Measurements from ENCODE around the gene THPO.

THPO gene

GRCh38 chr3:184377882-184378445, at the start of gene THPO:
Gene THPO (minus strand): TSS chr3:184378207. CDS start chr3:184376259, 1,948 bp downstream.
- no peak for DNase-seq (ENCODE audit: low read depth)

- DNase-seq (ENCODE audit: low read depth) = no peak
These were observed 48.7 kb upstream of the THPO start for GRCh38 chr3:184426691-184427141.

- DNase-seq (ENCODE audit: low read depth) = no peak
These were observed 45.6 kb upstream of the THPO start for GRCh38 chr3:184423561-184423960.

- no peak for DNase-seq (ENCODE audit: low read depth)
These were observed 41.2 kb upstream of the THPO start for GRCh38 chr3:184419171-184419570.

GRCh38 chr3:184417619-184418327, 39.8 kb upstream of the THPO start:
- DNase-seq (ENCODE audit: low read depth) = peak; percentile 14

GRCh38 chr3:184415203-184415490, 37.1 kb upstream of the THPO start:
- no peak for DNase-seq (ENCODE audit: low read depth)

- no peak for DNase-seq (ENCODE audit: low read depth)
These were observed 36.6 kb upstream of the THPO start for GRCh38 chr3:184414418-184415202.

GRCh38 chr3:184409946-184410500, 32.0 kb upstream of the THPO start:
- no peak for DNase-seq (ENCODE audit: low read depth)

GRCh38 chr3:184409331-184409926, 31.4 kb upstream of the THPO start:
- DNase-seq (ENCODE audit: low read depth) = no peak

- no peak for DNase-seq (ENCODE audit: low read depth)
These were observed 27.3 kb upstream of the THPO start for GRCh38 chr3:184405075-184406030.

- DNase-seq (ENCODE audit: low read depth) = no peak
These were observed 21.4 kb upstream of the THPO start for GRCh38 chr3:184399410-184399809.

GRCh38 chr3:184395320-184395660, 17.3 kb upstream of the THPO start:
- no peak for DNase-seq (ENCODE audit: low read depth)

GRCh38 chr3:184391266-184391665, 13.3 kb upstream of the THPO start:
- no peak for DNase-seq (ENCODE audit: low read depth)

- DNase-seq (ENCODE audit: low read depth) = no peak
These were observed 12.0 kb upstream of the THPO start for GRCh38 chr3:184389935-184390528.

GRCh38 chr3:184389384-184389783, 11.4 kb upstream of the THPO start:
- DNase-seq (ENCODE audit: low read depth) = no peak

GRCh38 chr3:184388936-184389230, 10.9 kb upstream of the THPO start:
- DNase-seq (ENCODE audit: low read depth) = no peak

GRCh38 chr3:184388164-184388935, 10.3 kb upstream of the THPO start:
- no peak for DNase-seq (ENCODE audit: low read depth)

- DNase-seq (ENCODE audit: low read depth) = no peak
These were observed 9.2 kb upstream of the THPO start for GRCh38 chr3:184387174-184387714.

- no peak for DNase-seq (ENCODE audit: low read depth)
These were observed 8.2 kb upstream of the THPO start for GRCh38 chr3:184386047-184386806.

Data from T-helper 22 cell (primary cell).